ENCODE data around the gene RPS6KB2.

GRCh38 chr11:67387518-67387917 lies 40.8 kb upstream of the RPS6KB2 start:
- TF ChIP-seq CTCF (IDR thresholded peaks at IDR 0.05): no peak
- no peak for TF ChIP-seq POLR2A (IDR thresholded peaks at IDR 0.05)
- TF ChIP-seq POLR2AphosphoS5 (IDR thresholded peaks at IDR 0.05): no peak
